ENCODE results near the gene RNASET2. TPM values are rescaled to one million over a fixed set of nuclear protein-coding genes. Genes with fewer than 3 reads are reported as not detected.

RNASET2 gene
- total and polyA plus RNA-seq, 10 of the 15 experiments (the other 5 are each of a cell fraction or from before 2014, with no cell fraction given): 5.5 to 225 (median 50.2) TPM

DNA sequence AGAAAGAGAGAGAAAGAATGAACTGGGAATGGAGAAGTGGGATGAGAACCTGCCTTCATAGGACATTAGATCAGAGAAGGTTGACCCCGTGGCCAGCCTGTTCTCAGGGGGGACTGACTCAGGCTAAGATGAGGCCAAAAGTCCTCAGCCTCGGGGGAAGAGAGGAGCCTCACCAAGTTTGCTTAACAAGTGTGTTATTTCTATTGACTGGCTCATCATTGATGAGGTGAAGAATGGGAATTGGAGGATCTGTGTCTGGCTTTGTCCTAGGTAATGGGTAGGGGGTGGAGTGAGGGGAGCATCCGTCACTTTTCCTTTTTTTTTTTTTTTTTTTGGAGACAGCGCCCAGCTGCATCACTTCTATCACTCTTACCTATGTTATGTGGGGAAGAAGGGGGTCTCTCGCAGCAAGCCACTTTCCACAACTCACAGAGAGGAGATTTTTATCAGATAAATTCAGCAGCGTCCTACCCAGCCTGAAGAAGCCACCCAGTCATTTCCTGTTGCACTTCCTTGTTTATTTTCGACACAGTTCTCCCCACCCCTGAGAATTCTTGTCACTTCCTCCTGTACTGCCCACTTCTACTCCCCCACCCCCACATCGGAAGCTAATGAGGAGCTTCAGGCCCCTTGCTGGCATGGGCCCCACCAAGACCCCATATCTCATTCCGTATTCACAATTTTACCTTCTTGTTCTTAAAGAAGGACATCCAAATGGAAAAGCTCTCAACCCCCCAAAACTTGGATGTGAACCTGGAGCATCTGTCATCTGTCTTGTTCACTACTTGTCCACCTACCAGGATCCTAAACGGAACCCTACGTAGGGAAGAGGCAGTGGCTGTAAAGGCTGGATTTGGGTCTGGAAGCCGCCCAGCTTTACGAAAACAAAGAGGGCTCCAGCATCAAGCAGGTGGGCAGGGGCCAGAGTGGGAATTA lies 2.8 kb upstream of the RNASET2 start:
- ChIA-PET POLR2A (interaction anchor here (0.6 to 1.1 kb wide), 9 partner anchors 9 to 925 kb away, joined by 3 to 6 read pairs (median 3); partner anchors contain the start of gene CCR6), SMC1A (ENCODE audit: uncharacterized antibody, unreplicated experiment) (interaction anchor here (0.6 to 4.1 kb wide), 13 partner anchors 9 to 193 kb away, joined by 3 to 45 read pairs (median 4); no protein-coding TSS in a partner anchor), RAD21 (ENCODE audit: unreplicated experiment) (interaction anchor here (0.7 to 4.3 kb wide), 11 partner anchors 14 to 193 kb away, joined by 3 to 37 read pairs (median 4); no protein-coding TSS in a partner anchor), CTCF (interaction anchor here (0.7 to 10.8 kb wide), 6 partner anchors 8 to 182 kb away, joined by 3 to 139 read pairs (median 6); no protein-coding TSS in a partner anchor)
- Histone ChIP-seq H3K9me3 (replicated peaks; ENCODE audit: control insufficient read depth, insufficient read depth, low read length) (no peaks in the 10 kb centered on the region), H3K4me2 (ENCODE audit: control insufficient read depth, insufficient read depth) (peak overlapping the region; percentile 73), H3K36me3 (ENCODE audit: control insufficient read depth in 2 of 2, insufficient read depth in 2 of 2, low read length in 1 of 2) (no peaks in the 10 kb centered on the region), H3K27me3 (replicated peaks in 1 of 2; ENCODE audit: control insufficient read depth in 2 of 2, insufficient read depth in 2 of 2, low read length in 1 of 2) (no peaks in the 10 kb centered on the region), H4K20me1 (ENCODE audit: control insufficient read depth, insufficient read depth) (no peaks in the 10 kb centered on the region), H2AFZ (ENCODE audit: control insufficient read depth, low read depth, low read length) (peak overlapping the region; percentile 82), H3K9ac (ENCODE audit: control insufficient read depth, insufficient read depth, low read length) (peak overlapping the region; percentile 69), H3K79me2 (ENCODE audit: control insufficient read depth, insufficient read depth, low read length) (peaks cover 28% of the 10 kb centered on the region), H3K4me1 (ENCODE audit: control insufficient read depth, insufficient read depth, low read length) (peaks cover 34% of the 10 kb centered on the region), H3K4me3 (peak overlapping the region; percentile 42), H3K27ac (ENCODE audit: control insufficient read depth, insufficient read depth) (peak overlapping the region; percentile 94)
- 30% methylated on average over 12 of the region's 13 CpGs for WGBS (ENCODE audit: insufficient coverage, insufficient replicate concordance, low lambda C conversion rate, missing lambda C conversion rate)
- peak; percentile 13 for ATAC-seq
- FAIRE-seq: peak; percentile 7
- intact Hi-C loops (cut with micrococcal nuclease; ENCODE audit: unreplicated experiment): loop anchor here (5.0 to 10.0 kb wide), 2 partner anchors 88 to 166 kb away; partner anchors contain the start of gene CCR6
- TSS peak; percentile 41 for BruUV-seq (replicated peaks)
- in situ Hi-C loops (cut with MboI): no loop called here
- DNase-seq (ENCODE audit: low read depth, low spot score): no peak
- TF ChIP-seq, protein P1, sequence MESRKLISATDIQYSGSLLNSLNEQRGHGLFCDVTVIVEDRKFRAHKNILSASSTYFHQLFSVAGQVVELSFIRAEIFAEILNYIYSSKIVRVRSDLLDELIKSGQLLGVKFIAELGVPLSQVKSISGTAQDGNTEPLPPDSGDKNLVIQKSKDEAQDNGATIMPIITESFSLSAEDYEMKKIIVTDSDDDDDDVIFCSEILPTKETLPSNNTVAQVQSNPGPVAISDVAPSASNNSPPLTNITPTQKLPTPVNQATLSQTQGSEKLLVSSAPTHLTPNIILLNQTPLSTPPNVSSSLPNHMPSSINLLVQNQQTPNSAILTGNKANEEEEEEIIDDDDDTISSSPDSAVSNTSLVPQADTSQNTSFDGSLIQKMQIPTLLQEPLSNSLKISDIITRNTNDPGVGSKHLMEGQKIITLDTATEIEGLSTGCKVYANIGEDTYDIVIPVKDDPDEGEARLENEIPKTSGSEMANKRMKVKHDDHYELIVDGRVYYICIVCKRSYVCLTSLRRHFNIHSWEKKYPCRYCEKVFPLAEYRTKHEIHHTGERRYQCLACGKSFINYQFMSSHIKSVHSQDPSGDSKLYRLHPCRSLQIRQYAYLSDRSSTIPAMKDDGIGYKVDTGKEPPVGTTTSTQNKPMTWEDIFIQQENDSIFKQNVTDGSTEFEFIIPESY (IDR thresholded peaks at IDR 0.05): no peak
- TF ChIP-seq BCL11A (IDR thresholded peaks at IDR 0.05; ENCODE audit: low read depth, low read length): no peak
- peak; percentile 85 for TF ChIP-seq SPI1 (IDR thresholded peaks at IDR 0.05; ENCODE audit: borderline replicate concordance, insufficient read depth, low read depth, low read length)
- TF ChIP-seq MTA2 (IDR thresholded peaks at IDR 0.05; ENCODE audit: low read depth): peak; percentile 50
- 0 out of 2 replicates have a peak, but pooled peaks have one; percentile 61 for TF ChIP-seq TBL1XR1 (IDR thresholded peaks at IDR 0.05; ENCODE audit: low read depth, low read length)
- TF ChIP-seq ZSCAN29 (IDR thresholded peaks at IDR 0.05): no peak
- TF ChIP-seq, protein P2, sequence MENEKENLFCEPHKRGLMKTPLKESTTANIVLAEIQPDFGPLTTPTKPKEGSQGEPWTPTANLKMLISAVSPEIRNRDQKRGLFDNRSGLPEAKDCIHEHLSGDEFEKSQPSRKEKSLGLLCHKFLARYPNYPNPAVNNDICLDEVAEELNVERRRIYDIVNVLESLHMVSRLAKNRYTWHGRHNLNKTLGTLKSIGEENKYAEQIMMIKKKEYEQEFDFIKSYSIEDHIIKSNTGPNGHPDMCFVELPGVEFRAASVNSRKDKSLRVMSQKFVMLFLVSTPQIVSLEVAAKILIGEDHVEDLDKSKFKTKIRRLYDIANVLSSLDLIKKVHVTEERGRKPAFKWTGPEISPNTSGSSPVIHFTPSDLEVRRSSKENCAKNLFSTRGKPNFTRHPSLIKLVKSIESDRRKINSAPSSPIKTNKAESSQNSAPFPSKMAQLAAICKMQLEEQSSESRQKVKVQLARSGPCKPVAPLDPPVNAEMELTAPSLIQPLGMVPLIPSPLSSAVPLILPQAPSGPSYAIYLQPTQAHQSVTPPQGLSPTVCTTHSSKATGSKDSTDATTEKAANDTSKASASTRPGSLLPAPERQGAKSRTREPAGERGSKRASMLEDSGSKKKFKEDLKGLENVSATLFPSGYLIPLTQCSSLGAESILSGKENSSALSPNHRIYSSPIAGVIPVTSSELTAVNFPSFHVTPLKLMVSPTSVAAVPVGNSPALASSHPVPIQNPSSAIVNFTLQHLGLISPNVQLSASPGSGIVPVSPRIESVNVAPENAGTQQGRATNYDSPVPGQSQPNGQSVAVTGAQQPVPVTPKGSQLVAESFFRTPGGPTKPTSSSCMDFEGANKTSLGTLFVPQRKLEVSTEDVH (IDR thresholded peaks at IDR 0.05; ENCODE audit: low read depth, partially characterized antibody): peak; percentile 32
- peak; percentile 88 for TF ChIP-seq FOXK2 (IDR thresholded peaks at IDR 0.05)
- peak; percentile 39 to 46 for TF ChIP-seq IKZF2 (IDR thresholded peaks at IDR 0.05)
- TF ChIP-seq, protein P3, sequence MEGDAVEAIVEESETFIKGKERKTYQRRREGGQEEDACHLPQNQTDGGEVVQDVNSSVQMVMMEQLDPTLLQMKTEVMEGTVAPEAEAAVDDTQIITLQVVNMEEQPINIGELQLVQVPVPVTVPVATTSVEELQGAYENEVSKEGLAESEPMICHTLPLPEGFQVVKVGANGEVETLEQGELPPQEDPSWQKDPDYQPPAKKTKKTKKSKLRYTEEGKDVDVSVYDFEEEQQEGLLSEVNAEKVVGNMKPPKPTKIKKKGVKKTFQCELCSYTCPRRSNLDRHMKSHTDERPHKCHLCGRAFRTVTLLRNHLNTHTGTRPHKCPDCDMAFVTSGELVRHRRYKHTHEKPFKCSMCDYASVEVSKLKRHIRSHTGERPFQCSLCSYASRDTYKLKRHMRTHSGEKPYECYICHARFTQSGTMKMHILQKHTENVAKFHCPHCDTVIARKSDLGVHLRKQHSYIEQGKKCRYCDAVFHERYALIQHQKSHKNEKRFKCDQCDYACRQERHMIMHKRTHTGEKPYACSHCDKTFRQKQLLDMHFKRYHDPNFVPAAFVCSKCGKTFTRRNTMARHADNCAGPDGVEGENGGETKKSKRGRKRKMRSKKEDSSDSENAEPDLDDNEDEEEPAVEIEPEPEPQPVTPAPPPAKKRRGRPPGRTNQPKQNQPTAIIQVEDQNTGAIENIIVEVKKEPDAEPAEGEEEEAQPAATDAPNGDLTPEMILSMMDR (IDR thresholded peaks at IDR 0.05 in 2 of 3, conservative IDR thresholded peaks at IDR 0.05 in 1 of 3; ENCODE audit: control insufficient read depth in 2 of 3, extremely low read depth in 1 of 3, insufficient read depth in 1 of 3, low read depth in 3 of 3, low read length in 3 of 3): no peak
- no peak; the same call in 1 of the 2 replicates for TF ChIP-seq HDGF (IDR thresholded peaks at IDR 0.05)
- TF ChIP-seq JUNB (IDR thresholded peaks at IDR 0.05): no peak
- no peak for TF ChIP-seq ZNF207 (IDR thresholded peaks at IDR 0.05; ENCODE audit: borderline replicate concordance)
- TF ChIP-seq KAT2A (conservative IDR thresholded peaks at IDR 0.05; ENCODE audit: control insufficient read depth, low read depth, low read length): no peak
- no peak for TF ChIP-seq ZNF24 (IDR thresholded peaks at IDR 0.05)
- no peak for TF ChIP-seq NFYA (IDR thresholded peaks at IDR 0.05; ENCODE audit: borderline replicate concordance, low read depth, low read length)

All from GM12878 (cell line).